ENCODE results near the gene RBP3. TPM values are rescaled to one million over a fixed set of nuclear protein-coding genes. Genes with fewer than 3 reads are reported as not detected.

RBP3 gene
- polyA plus RNA-seq, 1 donor (not counting 4 experiments of a cell fraction or from before 2014, with no cell fraction given), result not detected

DNA sequence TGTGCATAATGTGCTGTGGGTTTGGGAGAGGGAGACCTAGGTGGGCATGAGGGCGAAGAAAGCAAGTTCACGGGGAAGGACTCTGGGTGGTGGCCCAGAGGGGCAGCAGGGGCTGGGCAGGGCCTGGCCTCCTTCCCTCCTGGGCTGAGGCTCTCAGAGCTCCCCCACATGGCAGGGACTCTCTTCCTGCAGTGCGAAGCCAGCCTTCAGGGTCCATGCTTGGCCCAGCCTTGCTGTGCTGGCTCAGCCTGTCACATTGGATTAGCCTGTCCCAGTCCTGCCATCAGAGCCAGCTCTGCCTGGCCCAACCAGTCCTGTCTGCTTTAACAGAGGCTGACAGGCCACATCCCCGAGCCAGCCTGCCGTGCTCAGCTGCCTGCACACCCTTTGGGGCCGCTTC, 56.3 kb downstream of the RBP3 start:
- no peak overlapping the region for H3K27ac ChIP-seq (ENCODE audit: control insufficient read depth, insufficient read depth, low read length)
- FAIRE-seq (no peak), DNase-seq (ENCODE audit: low read depth, low spot score) (no peak)
- H3K9me1 ChIP-seq (ENCODE audit: control insufficient read depth, extremely low read depth, insufficient read depth, low read length), result no peaks in the 10 kb centered on the region
- H3K9me3 ChIP-seq (ENCODE audit: control insufficient read depth, low read depth, low read length), result no peaks in the 10 kb centered on the region
- no peak overlapping the region for H3K4me2 ChIP-seq (ENCODE audit: control insufficient read depth, extremely low read depth, insufficient read depth, low read depth, low read length)
- peak overlapping the region; percentile 8 for H2AFZ ChIP-seq (ENCODE audit: control insufficient read depth, low read length)
- no peak overlapping the region for H3K9ac ChIP-seq (ENCODE audit: control insufficient read depth, extremely low read depth, insufficient read depth, low read length)
- no peak overlapping the region for H3K4me3 ChIP-seq (ENCODE audit: control insufficient read depth in 2 of 3, extremely low read depth in 1 of 3, insufficient read depth in 2 of 3, low read depth in 1 of 3, low read length in 3 of 3)
- no peaks in the 10 kb centered on the region for H3K27me3 ChIP-seq (ENCODE audit: control insufficient read depth, extremely low read depth, insufficient read depth, low read length)
- dilution Hi-C loops (cut with MboI; ENCODE audit: extremely low pct_ligation_motif_present, low sequenced_read_pairs), result no loop called here
- TF ChIP-seq, protein P1, sequence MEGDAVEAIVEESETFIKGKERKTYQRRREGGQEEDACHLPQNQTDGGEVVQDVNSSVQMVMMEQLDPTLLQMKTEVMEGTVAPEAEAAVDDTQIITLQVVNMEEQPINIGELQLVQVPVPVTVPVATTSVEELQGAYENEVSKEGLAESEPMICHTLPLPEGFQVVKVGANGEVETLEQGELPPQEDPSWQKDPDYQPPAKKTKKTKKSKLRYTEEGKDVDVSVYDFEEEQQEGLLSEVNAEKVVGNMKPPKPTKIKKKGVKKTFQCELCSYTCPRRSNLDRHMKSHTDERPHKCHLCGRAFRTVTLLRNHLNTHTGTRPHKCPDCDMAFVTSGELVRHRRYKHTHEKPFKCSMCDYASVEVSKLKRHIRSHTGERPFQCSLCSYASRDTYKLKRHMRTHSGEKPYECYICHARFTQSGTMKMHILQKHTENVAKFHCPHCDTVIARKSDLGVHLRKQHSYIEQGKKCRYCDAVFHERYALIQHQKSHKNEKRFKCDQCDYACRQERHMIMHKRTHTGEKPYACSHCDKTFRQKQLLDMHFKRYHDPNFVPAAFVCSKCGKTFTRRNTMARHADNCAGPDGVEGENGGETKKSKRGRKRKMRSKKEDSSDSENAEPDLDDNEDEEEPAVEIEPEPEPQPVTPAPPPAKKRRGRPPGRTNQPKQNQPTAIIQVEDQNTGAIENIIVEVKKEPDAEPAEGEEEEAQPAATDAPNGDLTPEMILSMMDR (optimal IDR thresholded peaks at IDR 0.05 in 1 of 3, IDR thresholded peaks at IDR 0.05 in 1 of 3, conservative IDR thresholded peaks at IDR 0.05 in 1 of 3; ENCODE audit: extremely low read depth in 1 of 3, insufficient read depth in 2 of 3, low read length in 3 of 3), result peak in 1 of 3 experiments; percentile 25
- TF ChIP-seq EZH2 (IDR thresholded peaks at IDR 0.05; ENCODE audit: low read length), result no peak
- peaks cover 56% of the 10 kb centered on the region for H3K4me1 ChIP-seq (ENCODE audit: control insufficient read depth, extremely low read depth, insufficient read depth, low read length)
- no peaks in the 10 kb centered on the region for H4K20me1 ChIP-seq (ENCODE audit: control insufficient read depth, extremely low read depth, insufficient read depth, low read length)
- no peaks in the 10 kb centered on the region for H3K79me2 ChIP-seq (ENCODE audit: control insufficient read depth, insufficient read depth, low read length)
- no peaks in the 10 kb centered on the region for H3K36me3 ChIP-seq (ENCODE audit: control insufficient read depth in 2 of 2, extremely low read depth in 1 of 2, insufficient read depth in 2 of 2, low read length in 2 of 2)

DNA sequence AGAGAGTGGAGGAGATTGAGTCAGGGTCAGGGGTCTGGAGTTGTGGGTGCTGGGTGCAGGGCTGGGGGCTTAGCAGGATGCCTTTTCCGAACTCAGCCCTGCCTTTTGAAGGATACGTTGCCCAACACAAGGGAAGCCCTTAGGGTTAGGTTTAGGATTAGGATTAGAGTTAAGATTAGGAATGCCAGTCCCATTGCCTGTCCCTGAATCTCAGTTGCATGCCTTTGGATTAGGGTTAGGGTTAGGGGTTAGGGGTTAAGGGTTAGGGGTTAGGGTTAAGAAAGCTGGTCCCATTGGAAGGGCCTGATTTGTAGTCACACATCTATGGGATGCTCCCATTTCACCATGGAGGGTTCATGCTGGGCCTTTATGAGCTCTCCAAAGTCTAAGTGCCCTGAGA, 56.8 kb downstream of the RBP3 start:
- TF ChIP-seq EZH2 (IDR thresholded peaks at IDR 0.05; ENCODE audit: low read length), result no peak
- TF ChIP-seq, protein P1 (optimal IDR thresholded peaks at IDR 0.05 in 1 of 3, IDR thresholded peaks at IDR 0.05 in 1 of 3, conservative IDR thresholded peaks at IDR 0.05 in 1 of 3; ENCODE audit: extremely low read depth in 1 of 3, insufficient read depth in 2 of 3, low read length in 3 of 3), result no peak
- no peaks in the 10 kb centered on the region for H3K36me3 ChIP-seq (ENCODE audit: control insufficient read depth in 2 of 2, extremely low read depth in 1 of 2, insufficient read depth in 2 of 2, low read length in 2 of 2)
- H3K9me3 ChIP-seq (ENCODE audit: control insufficient read depth, low read depth, low read length), result no peaks in the 10 kb centered on the region
- no peak for DNase-seq (ENCODE audit: low read depth, low spot score)
- no peak overlapping the region for H3K4me2 ChIP-seq (ENCODE audit: control insufficient read depth, extremely low read depth, insufficient read depth, low read depth, low read length)
- H4K20me1 ChIP-seq (ENCODE audit: control insufficient read depth, extremely low read depth, insufficient read depth, low read length), result no peaks in the 10 kb centered on the region
- no peak overlapping the region for H3K27ac ChIP-seq (ENCODE audit: control insufficient read depth, insufficient read depth, low read length)
- H3K79me2 ChIP-seq (ENCODE audit: control insufficient read depth, insufficient read depth, low read length), result no peaks in the 10 kb centered on the region
- no peak overlapping the region for H3K9ac ChIP-seq (ENCODE audit: control insufficient read depth, extremely low read depth, insufficient read depth, low read length)
- H3K27me3 ChIP-seq (ENCODE audit: control insufficient read depth, extremely low read depth, insufficient read depth, low read length), result no peaks in the 10 kb centered on the region
- peaks cover 56% of the 10 kb centered on the region for H3K4me1 ChIP-seq (ENCODE audit: control insufficient read depth, extremely low read depth, insufficient read depth, low read length)
- FAIRE-seq, result no peak
- H2AFZ ChIP-seq (ENCODE audit: control insufficient read depth, low read length), result no peak overlapping the region
- no peaks in the 10 kb centered on the region for H3K9me1 ChIP-seq (ENCODE audit: control insufficient read depth, extremely low read depth, insufficient read depth, low read length)
- dilution Hi-C loops (cut with MboI; ENCODE audit: extremely low pct_ligation_motif_present, low sequenced_read_pairs), result no loop called here
- H3K4me3 ChIP-seq (ENCODE audit: control insufficient read depth in 2 of 3, extremely low read depth in 1 of 3, insufficient read depth in 2 of 3, low read depth in 1 of 3, low read length in 3 of 3), result no peak overlapping the region

Data from keratinocyte (primary cell).